ENCODE data around the gene NMNAT1.

GRCh38 chr1:9903801-9904527 lies 39.3 kb upstream of the NMNAT1 start:
- TF ChIP-seq EZH2 (IDR thresholded peaks at IDR 0.05; ENCODE audit: low read length, unreplicated experiment) (no peak), CTCF (conservative IDR thresholded peaks at IDR 0.05; ENCODE audit: low read depth, low read length) (no peak), EZH2phosphoT487 (IDR thresholded peaks at IDR 0.05; ENCODE audit: borderline replicate concordance, low read length) (no peak)
